ENCODE results near the gene PREX1.
"Not testable (repeated sequence)": the region's sequence is repeated elsewhere in the genome, so short reads cannot be mapped to it uniquely, and the experiment has no call there.

PREX1 gene

GRCh38 chr20:48759631-48760245 lies 68.1 kb downstream of the PREX1 start:
- no peak for DNase-seq

DNA sequence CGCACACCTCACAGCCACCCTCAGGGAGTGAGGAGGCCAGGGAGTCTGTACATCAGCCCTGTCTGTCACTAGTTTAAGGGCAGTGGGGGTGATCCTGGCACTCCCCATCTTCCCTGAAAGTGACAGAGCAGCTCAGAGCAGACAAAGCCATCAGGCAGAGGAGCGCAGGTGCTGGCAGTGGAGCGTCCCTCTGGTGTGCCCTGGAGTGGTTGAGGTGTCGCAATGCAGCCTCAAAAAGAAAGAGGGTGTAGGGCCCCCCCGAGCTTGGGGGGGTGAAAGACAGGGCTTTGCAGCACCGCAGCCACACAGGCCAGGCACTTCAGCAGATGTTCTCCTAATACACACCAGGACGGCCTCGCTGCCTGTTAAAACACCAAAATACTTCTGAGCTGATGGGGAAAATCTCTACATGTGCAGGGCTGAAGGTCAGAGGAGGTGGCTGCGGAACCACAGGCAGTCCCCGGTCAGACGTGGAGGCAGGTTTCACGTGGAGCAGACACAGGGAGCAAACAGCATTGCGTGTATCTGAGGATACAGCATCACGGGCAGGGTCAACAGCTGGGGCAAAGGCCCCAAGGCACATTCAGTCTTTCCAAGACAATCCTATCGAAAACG lies 69.5 kb downstream of the PREX1 start:
- DNase-seq, result peak in 1 of 51 donors; percentile 23

DNA sequence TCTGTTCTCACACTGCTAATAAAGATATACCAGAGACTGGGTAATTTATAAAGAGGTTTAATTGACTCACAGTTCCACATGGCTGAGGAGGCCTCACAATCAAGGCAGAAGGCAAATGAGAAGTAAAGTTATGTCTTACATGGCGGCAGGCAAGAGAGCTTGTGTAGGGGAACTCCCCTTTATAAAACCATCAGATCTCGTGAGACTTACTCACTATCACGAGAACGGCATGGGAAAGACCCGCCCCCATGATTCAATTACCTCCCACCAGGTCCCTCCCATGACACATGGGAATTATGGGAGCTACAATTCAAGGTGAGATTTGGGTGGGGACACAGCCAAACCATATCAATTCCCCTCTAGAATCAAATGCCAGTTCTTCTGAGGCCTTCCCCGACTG lies 71.0 kb downstream of the PREX1 start:
- DNase-seq, result not testable (repeated sequence)

DNA sequence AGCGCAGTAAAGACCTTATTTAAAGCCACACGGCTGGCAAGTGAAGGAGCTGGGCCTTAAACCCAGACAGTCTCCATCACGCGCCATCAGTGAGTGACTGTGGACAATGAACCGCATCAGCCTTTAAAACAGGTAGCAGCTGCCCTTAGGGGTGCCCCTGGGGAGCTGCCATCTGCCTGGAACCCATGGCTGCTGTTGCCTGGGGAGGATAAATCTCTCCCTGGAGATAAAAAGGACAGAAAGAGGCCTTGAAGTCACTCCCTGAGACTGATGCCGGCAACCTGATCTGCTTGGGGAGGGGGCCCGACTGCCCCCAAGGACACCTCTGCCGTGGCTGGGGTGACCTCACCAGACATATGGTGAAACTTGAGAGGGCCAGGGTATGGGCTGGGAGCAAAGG lies 73.5 kb downstream of the PREX1 start:
- DNase-seq, result no peak

DNA sequence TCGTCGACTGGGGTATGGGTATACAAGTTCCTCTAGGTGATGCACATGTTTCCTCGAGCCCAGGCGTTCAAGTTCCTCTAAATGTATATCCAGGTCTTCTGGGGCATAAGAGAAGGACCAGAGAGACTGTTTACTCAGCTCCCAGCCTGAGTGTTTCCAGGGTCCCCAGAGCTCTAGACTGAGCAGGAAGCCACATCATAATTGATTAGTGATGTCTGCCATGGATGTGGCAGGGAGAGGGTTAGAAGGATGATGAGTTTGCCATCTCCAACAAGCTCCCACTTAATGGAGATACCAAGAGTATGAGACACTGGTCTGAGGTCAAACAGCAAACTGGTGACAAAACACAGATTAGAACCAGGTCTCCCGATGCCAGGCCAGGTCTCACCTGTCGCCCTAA lies 74.8 kb downstream of the PREX1 start:
- no peak for DNase-seq

GRCh38 chr20:48751871-48752270 lies 75.9 kb downstream of the PREX1 start:
- no peak for DNase-seq

DNA sequence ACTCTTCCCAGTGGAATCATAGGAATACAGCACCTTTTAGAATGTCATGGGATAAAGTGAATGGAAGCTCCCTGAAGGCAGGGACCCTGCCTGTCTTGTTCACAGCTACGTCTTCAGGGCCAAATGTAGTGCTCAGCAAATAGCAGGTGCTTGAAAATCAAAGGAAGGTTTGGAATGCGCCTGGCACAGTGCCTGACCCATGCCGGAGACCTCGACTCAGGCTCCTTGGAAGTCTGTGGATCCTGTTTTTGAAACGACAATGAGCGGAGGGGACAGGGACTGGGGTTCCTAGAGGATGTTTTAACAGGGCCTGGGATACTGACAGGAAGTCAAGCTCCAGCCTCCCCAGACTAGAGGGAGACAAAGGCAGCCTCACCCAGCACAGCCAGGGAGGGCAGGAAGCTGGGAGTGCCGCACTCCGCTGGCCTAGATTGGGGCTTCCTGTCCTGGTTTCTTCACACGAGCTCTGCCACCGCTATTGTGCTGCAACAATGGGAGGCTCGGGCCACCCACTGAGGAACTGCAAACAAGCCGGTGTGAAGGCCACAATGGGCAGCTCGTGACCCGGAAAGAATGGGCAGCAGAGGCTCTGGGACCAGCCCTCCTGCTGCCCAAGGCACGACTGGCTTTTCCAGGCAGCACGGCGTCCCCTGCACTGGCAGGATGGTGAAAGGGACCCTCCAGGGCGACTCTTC lies 76.7 kb downstream of the PREX1 start:
- DNase-seq, result peak in 42 of 51 donors; percentile 25 to 80 (median 62)

DNA sequence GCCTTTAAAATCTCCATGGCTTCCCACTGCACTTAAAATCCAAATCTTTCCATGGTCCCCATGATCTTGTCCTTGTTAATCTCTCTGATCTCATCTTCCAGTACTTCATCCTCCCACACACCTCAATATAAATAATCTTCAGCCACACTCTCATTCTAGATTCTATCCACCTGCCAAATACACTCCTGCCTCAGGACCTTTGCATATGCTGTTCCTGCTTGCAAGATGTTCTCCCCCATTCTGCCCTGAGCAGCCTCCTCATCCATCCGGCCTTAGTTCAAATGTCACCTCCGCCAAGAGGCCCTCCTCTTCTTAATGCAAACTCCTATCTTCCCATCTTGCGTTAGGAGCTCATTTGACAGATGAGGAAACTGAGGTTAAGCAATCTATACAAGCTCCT lies 77.4 kb downstream of the PREX1 start:
- no peak for DNase-seq

GRCh38 chr20:48749437-48749836 lies 78.4 kb downstream of the PREX1 start:
- DNase-seq, result peak in 1 of 51 donors; percentile 19

DNA sequence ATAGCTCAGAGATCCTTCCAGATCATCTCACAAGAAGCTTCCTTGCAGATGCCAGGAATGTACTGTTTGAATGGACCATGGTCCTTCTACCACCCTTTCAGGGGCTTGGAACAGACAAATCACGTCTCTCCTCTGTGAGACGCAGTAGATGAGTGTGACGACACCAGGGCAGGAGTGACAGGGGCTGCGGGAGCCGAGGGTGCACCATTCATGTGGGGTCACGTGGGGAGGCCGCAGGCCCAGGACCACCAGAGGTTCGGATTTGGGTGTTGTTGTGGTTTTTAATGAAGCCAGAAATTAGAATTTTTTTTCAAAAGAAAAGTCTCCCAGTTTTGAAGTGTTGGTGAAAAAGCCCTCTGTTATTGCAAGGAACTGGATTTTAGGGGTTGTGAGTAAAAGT lies 79.2 kb downstream of the PREX1 start:
- peak in 1 of 51 donors; percentile 14 for DNase-seq

- peak in 4 of 51 donors; percentile 18 to 79 (median 49) for DNase-seq
These were observed 79.9 kb downstream of the PREX1 start for GRCh38 chr20:48747840-48748414.

DNA sequence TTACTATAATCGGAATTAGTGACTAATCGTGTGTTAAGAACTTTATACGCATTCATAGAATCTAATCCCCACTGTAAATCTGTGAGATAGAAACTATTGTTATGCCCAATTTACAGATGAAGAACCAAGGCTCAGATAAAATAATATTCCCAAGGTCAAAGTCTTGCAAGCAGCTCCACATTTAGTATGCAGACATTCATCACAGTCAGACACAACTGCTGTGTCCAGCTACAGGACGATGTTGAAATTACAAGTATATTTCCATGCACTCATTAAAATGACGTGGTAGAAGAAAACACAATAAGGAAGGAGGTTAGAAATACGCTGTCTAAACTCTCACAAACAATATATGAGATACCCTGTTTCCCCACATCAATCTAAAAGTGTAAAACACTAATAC lies 82.5 kb downstream of the PREX1 start:
- DNase-seq, result no peak

GRCh38 chr20:48744515-48744914 lies 83.3 kb downstream of the PREX1 start:
- DNase-seq, result no peak

- no peak for DNase-seq
These were observed 84.0 kb downstream of the PREX1 start for GRCh38 chr20:48743807-48744206.

- DNase-seq, result no peak
These were observed 84.7 kb downstream of the PREX1 start for GRCh38 chr20:48742912-48743680.

DNA sequence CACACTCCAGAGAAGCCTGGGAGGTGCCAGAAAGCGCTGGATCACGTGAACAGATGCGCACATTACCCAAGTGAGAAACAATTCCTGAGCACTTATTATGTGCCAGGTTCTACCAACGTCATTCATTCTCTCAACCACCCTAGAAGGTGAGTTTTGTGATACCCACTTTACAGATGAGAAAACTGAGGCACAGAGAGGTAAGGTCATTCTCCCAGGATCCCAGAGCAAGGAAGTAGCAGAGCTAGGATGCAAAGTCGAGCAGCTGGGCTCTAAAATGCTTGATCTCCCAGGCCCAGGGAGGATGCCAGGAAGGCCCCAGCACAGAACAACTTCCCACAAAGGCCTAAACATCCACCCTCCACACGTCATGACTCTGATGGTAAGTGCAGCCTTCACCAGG lies 85.6 kb downstream of the PREX1 start:
- no peak for DNase-seq

DNA sequence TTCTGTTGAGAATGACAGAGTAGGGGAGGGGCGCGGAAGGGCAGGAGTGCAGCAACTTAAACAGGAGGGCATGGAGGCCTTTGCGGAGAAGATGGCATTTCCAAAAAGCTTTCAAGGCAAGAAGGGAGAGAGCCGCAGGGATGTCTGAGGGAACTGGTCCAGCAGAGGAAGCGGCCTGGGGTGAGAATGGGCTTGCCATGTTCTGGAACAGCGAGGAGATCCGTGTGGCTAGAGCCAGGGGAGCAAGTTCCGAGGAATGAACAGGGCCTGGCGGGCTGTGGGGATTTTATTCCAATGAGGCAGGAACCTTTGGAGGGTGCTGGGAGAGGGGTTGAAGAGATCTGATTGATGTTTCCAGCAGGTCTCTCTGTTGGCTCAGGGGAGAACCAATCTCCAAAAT lies 86.1 kb downstream of the PREX1 start:
- DNase-seq, result no peak

- DNase-seq, result no peak
These were observed 87.1 kb downstream of the PREX1 start for GRCh38 chr20:48740712-48741111.

DNA sequence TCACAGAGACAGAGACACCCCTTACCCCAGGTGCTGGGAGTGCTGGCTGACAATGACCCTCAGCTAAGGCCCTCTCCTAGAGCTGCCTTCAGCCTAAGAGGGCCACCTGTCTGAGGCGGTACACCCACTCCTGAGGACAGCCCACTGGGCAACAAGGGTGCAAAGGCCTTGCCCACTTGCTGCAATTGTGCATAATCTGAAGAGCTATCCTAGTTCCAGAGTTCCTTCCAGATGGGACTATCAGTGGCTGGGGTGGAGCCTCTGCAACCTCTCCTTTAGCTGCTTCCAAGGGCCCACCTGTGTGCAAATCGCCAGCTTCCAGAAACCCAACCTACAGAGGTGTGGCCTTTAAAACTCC lies 87.5 kb downstream of the PREX1 start:
- no peak for DNase-seq

GRCh38 chr20:48739395-48740291 lies 88.2 kb downstream of the PREX1 start:
- no peak for DNase-seq

All from hypothalamus (tissue), 51 donors.